GM06990 (cell line): ENCODE measurements around the gene SYNPO2L.

Experiments used
- DNase-seq: peaks from one replicate; pipeline ENCODE4 v3.0.0-alpha.2; 2011; ENCODE audit not compliant: insufficient read length; ENCODE audit errors: extremely low read depth
- H3K27me3 ChIP-seq: replicated peaks from 2 replicates; pipeline ENCODE4 v1.6.0; 2011; ENCODE audit warnings: low read length; ENCODE audit not compliant: control insufficient read depth, insufficient read depth
- H3K36me3 ChIP-seq: 2 replicates; pipeline ENCODE4 v1.5.1; 2011; ENCODE audit warnings: low read length; ENCODE audit not compliant: control insufficient read depth, insufficient read depth
- H3K4me3 ChIP-seq: replicated peaks from 2 replicates; pipeline ENCODE4 v1.5.1; 2011; ENCODE audit warnings: low read depth, mild to moderate bottlenecking, control low read depth, low read length
- TF ChIP-seq, protein P1 (sequence below): IDR thresholded peaks from 2 replicates; pipeline ENCODE4 v1.5.1; 2011; ENCODE audit warnings: low read length, control low read depth, mild to moderate bottlenecking, inconsistent platforms; ENCODE audit not compliant: insufficient read depth, poor library complexity, severe bottlenecking

Gene SYNPO2L

GRCh38 chr10:73649876-73650536 is 5.8 kb downstream of the SYNPO2L start:
- DNase-seq: no peak
- Histone ChIP-seq H3K27me3 (no peaks in the 10 kb centered on the region), H3K4me3 (no peak overlapping the region), H3K36me3 (no peaks in the 10 kb centered on the region)
- TF ChIP-seq, protein P1, sequence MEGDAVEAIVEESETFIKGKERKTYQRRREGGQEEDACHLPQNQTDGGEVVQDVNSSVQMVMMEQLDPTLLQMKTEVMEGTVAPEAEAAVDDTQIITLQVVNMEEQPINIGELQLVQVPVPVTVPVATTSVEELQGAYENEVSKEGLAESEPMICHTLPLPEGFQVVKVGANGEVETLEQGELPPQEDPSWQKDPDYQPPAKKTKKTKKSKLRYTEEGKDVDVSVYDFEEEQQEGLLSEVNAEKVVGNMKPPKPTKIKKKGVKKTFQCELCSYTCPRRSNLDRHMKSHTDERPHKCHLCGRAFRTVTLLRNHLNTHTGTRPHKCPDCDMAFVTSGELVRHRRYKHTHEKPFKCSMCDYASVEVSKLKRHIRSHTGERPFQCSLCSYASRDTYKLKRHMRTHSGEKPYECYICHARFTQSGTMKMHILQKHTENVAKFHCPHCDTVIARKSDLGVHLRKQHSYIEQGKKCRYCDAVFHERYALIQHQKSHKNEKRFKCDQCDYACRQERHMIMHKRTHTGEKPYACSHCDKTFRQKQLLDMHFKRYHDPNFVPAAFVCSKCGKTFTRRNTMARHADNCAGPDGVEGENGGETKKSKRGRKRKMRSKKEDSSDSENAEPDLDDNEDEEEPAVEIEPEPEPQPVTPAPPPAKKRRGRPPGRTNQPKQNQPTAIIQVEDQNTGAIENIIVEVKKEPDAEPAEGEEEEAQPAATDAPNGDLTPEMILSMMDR: no peak

- Histone ChIP-seq H3K27me3 (no peaks in the 10 kb centered on the region), H3K4me3 (no peak overlapping the region), H3K36me3 (no peaks in the 10 kb centered on the region)
- DNase-seq: no peak
- TF ChIP-seq, protein P1: no peak
Measured at GRCh38 chr10:73648975-73649829, 6.6 kb downstream of the SYNPO2L start.

DNA sequence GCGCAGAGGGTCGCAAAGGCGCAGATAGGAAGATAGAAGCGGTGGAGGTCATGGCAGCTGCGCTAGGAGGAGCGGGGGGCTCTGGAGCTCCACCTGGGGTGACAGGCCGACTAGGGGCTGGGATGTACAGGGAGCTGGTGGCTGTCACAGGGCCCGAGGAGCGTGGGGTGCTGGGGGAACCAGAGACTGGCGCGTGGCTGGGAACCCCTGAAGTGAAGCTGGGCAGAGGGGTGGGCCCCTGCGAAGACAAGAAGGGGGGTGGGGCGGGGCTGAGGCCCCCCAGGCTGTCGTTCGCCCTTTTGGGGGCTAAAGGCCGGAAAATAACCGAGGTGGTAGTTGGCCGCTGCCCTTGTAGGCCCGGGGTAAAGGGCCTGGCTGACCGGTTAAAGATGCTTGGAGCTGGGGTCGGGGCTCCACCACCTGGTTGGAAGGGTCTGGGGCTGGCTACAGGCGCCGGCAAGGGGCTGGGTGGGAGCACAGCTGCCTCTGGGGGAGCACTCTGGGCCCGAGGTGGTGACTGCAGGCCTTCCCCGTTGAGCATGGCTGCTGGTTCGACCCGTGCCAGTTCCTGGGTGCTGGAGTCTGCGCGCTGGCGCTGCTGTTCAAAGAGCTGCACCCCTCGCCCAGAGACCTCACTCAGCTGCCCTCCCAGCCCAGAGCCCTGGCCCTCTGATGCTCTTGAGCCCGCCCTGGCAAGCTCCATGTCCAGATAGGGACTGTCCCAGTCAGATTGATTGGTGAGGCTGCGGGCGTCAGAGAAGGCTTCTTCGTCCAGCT is 7.8 kb downstream of the SYNPO2L start:
- Histone ChIP-seq H3K27me3 (no peaks in the 10 kb centered on the region), H3K4me3 (peak overlapping the region; percentile 59)

GRCh38 chr10:73647211-73647874 is 8.5 kb downstream of the SYNPO2L start:
- no peaks in the 10 kb centered on the region for H3K36me3 ChIP-seq
- peak overlapping the region; percentile 59 for H3K4me3 ChIP-seq
- no peak for DNase-seq
- TF ChIP-seq, protein P1: no peak
- H3K27me3 ChIP-seq: no peaks in the 10 kb centered on the region

More for the DNA sequence above, 7.8 kb downstream of the SYNPO2L start:
- H3K36me3 ChIP-seq: no peaks in the 10 kb centered on the region
- DNase-seq: no peak
- TF ChIP-seq, protein P1: no peak

DNA sequence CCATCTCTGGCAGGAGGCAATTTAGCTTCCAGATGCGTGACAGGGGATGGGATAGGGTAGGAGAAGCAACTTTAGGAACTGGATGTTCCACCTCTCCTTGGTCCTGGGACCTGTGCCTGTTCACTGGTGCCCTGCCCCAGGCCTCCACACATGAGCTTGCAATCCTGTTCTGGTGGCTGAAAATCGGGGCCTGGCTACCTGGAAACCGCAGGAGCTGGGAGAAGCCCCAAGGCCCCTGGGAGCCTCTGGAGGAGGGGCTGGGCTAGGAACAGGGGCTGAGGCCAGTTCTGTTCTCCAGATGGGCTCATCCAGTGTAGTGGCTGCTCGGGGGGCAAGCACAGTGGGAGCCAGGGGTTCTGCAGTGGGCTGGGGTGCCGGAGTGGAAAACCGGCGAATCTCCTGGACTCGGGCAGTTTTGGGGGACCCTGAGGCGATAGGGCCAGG is 9.2 kb downstream of the SYNPO2L start:
- Histone ChIP-seq H3K27me3 (no peaks in the 10 kb centered on the region), H3K36me3 (no peaks in the 10 kb centered on the region), H3K4me3 (no peak overlapping the region)
- no peak for DNase-seq
- TF ChIP-seq, protein P1: no peak
